OCI-LY7 (cell line): ENCODE results near the gene ARHGEF1. TPM values are rescaled to one million over a fixed set of nuclear protein-coding genes. Genes with fewer than 3 reads are reported as not detected.

ENCODE experiments used
- BruUV-seq: library from RNA; stranded (reverse); fragments of 400-500 nt; replicated peaks from 2 replicates; lab custom pipeline; 2021; lab: Mats Ljungman, UMichigan
- CTCF ChIA-PET: fragments of 300-600 bp; sonication (Branson Sonifier 250); formaldehyde crosslinking; loops from one replicate; lab custom pipeline; 2022; ENCODE audit warnings: antibody characterized with exemption; ENCODE audit not compliant: unreplicated experiment; lab: Charles Lee
- POLR2A ChIA-PET: fragments of 300-600 bp; sonication (Branson Sonifier 250); formaldehyde crosslinking; loops from one replicate; lab custom pipeline; 2022; ENCODE audit warnings: antibody characterized with exemption; lab: Charles Lee
- DNase-seq: peaks from one replicate; pipeline ENCODE4 v3.0.0-alpha.2; 2015; ENCODE audit warnings: low spot score
- H2AFZ ChIP-seq: fragments of 200-600 bp; sonication (generic), shearing (Covaris generic); 2 replicates; pipeline ENCODE4 v1.6.1; 2014; ENCODE audit warnings: mild to moderate bottlenecking, antibody characterized with exemption, low read length, moderate library complexity
- H3K27ac ChIP-seq: fragments of 200-600 bp; sonication (generic); 2 replicates; pipeline ENCODE4 v1.5.1; 2014; ENCODE audit warnings: mixed run types, low read depth, mild to moderate bottlenecking, moderate library complexity, low read length, inconsistent platforms; ENCODE audit not compliant: poor library complexity, severe bottlenecking
- H3K36me3 ChIP-seq: fragments of 200-600 bp; sonication (generic); 2 replicates; pipeline ENCODE4 v1.6.1; 2014; ENCODE audit warnings: mild to moderate bottlenecking, antibody characterized with exemption, low read length, moderate library complexity, mixed read lengths; ENCODE audit not compliant: insufficient read depth
- H3K4me1 ChIP-seq: fragments of 200-600 bp; sonication (generic); 2 replicates; pipeline ENCODE4 v1.5.1; 2014; ENCODE audit warnings: mild to moderate bottlenecking, low read length; ENCODE audit not compliant: insufficient read depth, poor library complexity, severe bottlenecking
- H3K4me2 ChIP-seq: fragments of 200-600 bp; sonication (generic); 2 replicates; pipeline ENCODE4 v1.6.1; 2014; ENCODE audit warnings: mild to moderate bottlenecking, low read length
- H3K4me3 ChIP-seq: fragments of 200-600 bp; sonication (generic); 2 replicates; pipeline ENCODE4 v1.5.1; 2014; ENCODE audit warnings: mild to moderate bottlenecking, low read depth, low read length; ENCODE audit not compliant: poor library complexity, severe bottlenecking
- H3K79me2 ChIP-seq: fragments of 200-600 bp; sonication (generic); 2 replicates; pipeline ENCODE4 v1.6.1; 2016; ENCODE audit warnings: low read depth, mild to moderate bottlenecking, low read length, moderate library complexity, mixed read lengths; ENCODE audit not compliant: insufficient read depth
- H3K9me2 ChIP-seq: fragments of 200-600 bp; sonication (generic); 2 replicates; pipeline ENCODE4 v1.6.1; 2016; ENCODE audit warnings: mild to moderate bottlenecking, low read length, mixed read lengths; ENCODE audit not compliant: insufficient read depth
- H3K9me3 ChIP-seq: fragments of 200-600 bp; sonication (generic); 2 replicates; pipeline ENCODE4 v1.6.1; 2014; ENCODE audit warnings: mild to moderate bottlenecking, mixed run types, low read length, mixed read lengths
- H4K20me1 ChIP-seq: fragments of 200-600 bp; sonication (generic); 2 replicates; pipeline ENCODE4 v1.6.1; 2014; ENCODE audit warnings: mild to moderate bottlenecking, antibody characterized with exemption, low read length, moderate library complexity, mixed read lengths; ENCODE audit not compliant: insufficient read depth
- CTCF ChIP-seq: fragments of 200-600 bp; sonication (generic); conservative IDR thresholded peaks from 2 replicates; pipeline ENCODE4 v1.5.1; 2014; ENCODE audit warnings: mild to moderate bottlenecking, antibody characterized with exemption, low read length, moderate library complexity, mixed read lengths
- EZH2phosphoT487 ChIP-seq: fragments of 200-600 bp; sonication (generic); IDR thresholded peaks from 2 replicates; pipeline ENCODE4 v1.6.1; 2018; ENCODE audit warnings: low read depth, borderline replicate concordance, mild to moderate bottlenecking, mixed run types, antibody characterized with exemption, low read length, moderate library complexity, mixed read lengths
- intact Hi-C: fragments of 100-400 bp; cut with micrococcal nuclease; formaldehyde crosslinking; loops from one replicate; pipeline ENCODE4 v1.10.0; 2022; ENCODE audit not compliant: unreplicated experiment
- total RNA-seq, 2 experiments: library from RNA; depleted of rRNA in 1 of 2; stranded (reverse); fragments of >200 nt in 1 of 2; shearing (Covaris generic) in 1 of 2; gene quantifications; 2 replicates each; pipeline ENCODE4 v1.2.3, GENCODE V29; 2014 to 2022

ARHGEF1 gene
- total RNA-seq, 2 experiments from 2014 or later = 96.9 to 297 TPM

DNA sequence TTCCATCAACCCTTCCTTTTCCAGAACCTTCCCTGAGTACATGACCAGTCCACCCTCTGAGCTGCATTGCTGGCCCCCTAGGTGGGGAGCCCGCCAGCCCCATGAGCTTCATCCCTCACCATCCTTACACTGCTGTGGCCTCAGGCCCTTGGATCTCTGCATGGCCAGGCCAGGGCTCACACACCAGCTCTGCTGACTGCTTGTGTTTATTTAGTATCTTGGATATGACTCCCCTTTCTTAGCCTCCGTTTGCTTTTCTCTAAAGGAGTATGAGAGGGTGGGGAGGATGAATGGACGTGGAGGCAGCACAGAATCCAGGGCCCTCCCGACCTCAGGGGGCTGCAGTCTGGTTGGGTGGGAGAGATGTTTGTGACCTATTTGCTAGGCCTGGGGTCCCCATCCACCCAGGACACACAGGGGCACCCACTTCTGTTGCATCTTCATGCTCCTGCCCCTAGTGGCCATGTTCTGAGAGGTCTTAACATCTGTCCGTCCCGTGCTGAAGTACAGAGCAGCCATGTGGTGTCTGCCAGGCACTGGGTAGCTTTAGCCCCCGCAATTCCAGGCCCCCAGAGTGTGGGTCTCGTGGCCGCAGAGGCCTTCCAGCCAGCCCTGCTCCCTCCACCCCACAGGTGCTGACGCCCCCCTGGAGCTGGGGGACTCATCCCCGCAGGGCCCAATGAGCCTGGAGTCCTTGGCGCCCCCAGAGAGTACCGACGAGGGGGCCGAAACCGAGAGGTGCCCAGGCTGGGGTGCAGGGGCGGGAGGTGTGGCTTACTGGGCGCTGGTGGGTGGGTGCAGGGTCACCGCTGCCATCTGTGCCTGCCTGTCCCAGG lies 13.0 kb downstream of the ARHGEF1 start:
- no peaks in the 10 kb centered on the region for H4K20me1 ChIP-seq
- peaks cover 85% of the 10 kb centered on the region for H3K36me3 ChIP-seq
- H3K4me3 ChIP-seq = no peak overlapping the region
- H2AFZ ChIP-seq = no peak overlapping the region
- no peaks in the 10 kb centered on the region for H3K79me2 ChIP-seq
- H3K4me2 ChIP-seq = peak overlapping the region; percentile 15; the same call in 1 of the 2 replicates
- ChIA-PET CTCF (no interaction called here), POLR2A (no interaction called here)
- intact Hi-C loops = no loop called here
- no TSS peak for BruUV-seq
- peaks cover 22% of the 10 kb centered on the region for H3K4me1 ChIP-seq
- peak; percentile 67 for DNase-seq
- no peak for TF ChIP-seq EZH2phosphoT487
- peak; percentile 79 for TF ChIP-seq CTCF
- H3K9me2 ChIP-seq = no peaks in the 10 kb centered on the region
- peak overlapping the region; percentile 36 for H3K27ac ChIP-seq
- H3K9me3 ChIP-seq = no peaks in the 10 kb centered on the region

- H2AFZ ChIP-seq = no peak overlapping the region
- H4K20me1 ChIP-seq = no peaks in the 10 kb centered on the region
- H3K9me2 ChIP-seq = no peaks in the 10 kb centered on the region
- no peak overlapping the region for H3K4me3 ChIP-seq
- H3K27ac ChIP-seq = peak overlapping the region; percentile 36
- BruUV-seq = no TSS peak
- H3K36me3 ChIP-seq = peaks cover 84% of the 10 kb centered on the region
- no peaks in the 10 kb centered on the region for H3K79me2 ChIP-seq
- POLR2A ChIA-PET = no interaction called here
- H3K9me3 ChIP-seq = no peaks in the 10 kb centered on the region
- H3K4me1 ChIP-seq = peaks cover 22% of the 10 kb centered on the region
- CTCF ChIA-PET = no interaction called here
- intact Hi-C loops = no loop called here
- no peak for TF ChIP-seq CTCF
- TF ChIP-seq EZH2phosphoT487 = no peak
- no peak for DNase-seq
- peak overlapping the region; percentile 15; the same call in 1 of the 2 replicates for H3K4me2 ChIP-seq
These were observed 13.6 kb downstream of the ARHGEF1 start for GRCh38 chr19:41896581-41896942.

GRCh38 chr19:41897181-41897580 lies 14.2 kb downstream of the ARHGEF1 start:
- no peak for TF ChIP-seq EZH2phosphoT487
- TF ChIP-seq CTCF = no peak
- intact Hi-C loops = no loop called here
- H2AFZ ChIP-seq = no peak overlapping the region
- no peaks in the 10 kb centered on the region for H3K9me3 ChIP-seq
- no peak overlapping the region for H3K4me2 ChIP-seq
- no peak for DNase-seq
- POLR2A ChIA-PET = no interaction called here
- BruUV-seq = no TSS peak
- no peaks in the 10 kb centered on the region for H3K79me2 ChIP-seq
- H3K4me1 ChIP-seq = peaks cover 22% of the 10 kb centered on the region
- CTCF ChIA-PET = no interaction called here
- no peak overlapping the region for H3K27ac ChIP-seq
- H3K9me2 ChIP-seq = no peaks in the 10 kb centered on the region
- no peaks in the 10 kb centered on the region for H4K20me1 ChIP-seq
- H3K36me3 ChIP-seq = peaks cover 84% of the 10 kb centered on the region
- H3K4me3 ChIP-seq = no peak overlapping the region
